Mesothelial cell of epicardium (in vitro differentiated cells): Measurements from ENCODE around the gene IMPDH2. TPM values are rescaled to one million over a fixed set of nuclear protein-coding genes. Genes with fewer than 3 reads are reported as not detected.

Experiments
- DNase-seq, 2 experiments: peaks; one replicate each; pipeline ENCODE4 v3.0.0; 2021; ENCODE audit warnings: low spot score in 2 of 2; ENCODE audit not compliant: unreplicated experiment in 2 of 2
- H3K27ac Mint-ChIP-seq: 2 replicates; pipeline ENCODE4 v1.8.0; 2021; ENCODE audit warnings: mixed read lengths
- H3K27me3 Mint-ChIP-seq: 2 replicates; pipeline ENCODE4 v1.8.0; 2021; ENCODE audit warnings: low read depth, mixed read lengths
- H3K36me3 Mint-ChIP-seq: 2 replicates; pipeline ENCODE4 v1.8.0; 2021; ENCODE audit warnings: mixed read lengths
- H3K4me1 Mint-ChIP-seq: 2 replicates; pipeline ENCODE4 v1.8.0; 2021; ENCODE audit warnings: mixed read lengths
- H3K4me3 Mint-ChIP-seq: 2 replicates; pipeline ENCODE4 v1.8.0; 2021; ENCODE audit warnings: mild to moderate bottlenecking, moderate library complexity, mixed read lengths
- H3K9me3 Mint-ChIP-seq: 2 replicates; pipeline ENCODE4 v1.8.0; 2021; ENCODE audit warnings: mixed read lengths
- total RNA-seq: library from RNA; stranded (reverse); gene quantifications from 3 replicates; pipeline ENCODE4 v1.2.1, GENCODE V29; 2021
- TF ChIP-seq, protein P1 (sequence below): fragments of 200-600 bp; sonication (generic); IDR thresholded peaks from one replicate; pipeline ENCODE4 v1.5.0; 2021; ENCODE audit warnings: antibody characterized with exemption; ENCODE audit not compliant: unreplicated experiment

Gene IMPDH2
- total RNA-seq, 1 donor from 2014 or later, result 207 TPM

DNA sequence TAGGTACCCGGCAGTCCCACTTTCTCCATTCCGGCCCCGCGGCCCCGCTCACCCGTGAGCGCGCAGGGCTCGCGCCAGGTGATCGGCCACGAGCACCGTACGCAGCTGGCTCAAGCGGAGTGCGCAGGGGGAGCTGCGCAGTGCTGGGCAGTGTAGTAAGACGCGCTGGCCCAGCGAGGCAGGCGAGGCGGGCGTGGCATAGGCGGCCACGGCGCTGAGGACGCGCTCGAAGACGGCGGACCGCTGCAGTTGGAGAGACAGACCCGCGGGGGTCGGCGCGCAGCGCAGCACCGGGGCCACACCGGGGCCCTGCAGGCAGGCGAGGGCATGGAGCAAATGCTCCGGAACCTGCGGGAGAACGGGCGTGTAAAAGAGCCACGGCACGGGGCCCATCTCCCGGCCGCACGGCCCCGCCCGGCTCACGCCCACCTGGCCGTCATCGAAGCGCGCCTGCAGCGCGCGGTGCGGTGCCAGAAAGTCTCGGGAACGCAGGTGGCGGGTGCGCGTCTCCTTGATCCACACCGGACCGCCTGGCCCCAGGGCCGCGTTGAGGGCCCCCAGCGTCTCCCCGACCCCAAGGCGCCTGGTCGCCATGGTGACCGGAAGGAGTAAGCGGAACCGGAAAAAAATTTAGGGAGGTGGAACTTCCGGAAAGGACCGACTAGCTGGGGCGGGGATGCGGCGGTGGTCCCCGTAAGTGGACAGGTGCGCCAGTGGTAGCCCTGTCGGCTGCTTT lies 11.1 kb downstream of the IMPDH2 start, which contains the start of gene DALRD3:
DALRD3 (minus strand) TSS at position 610 of the 736 bp plus-strand sequence; CDS start at position 594, 16 bp downstream.
- H3K36me3 Mint-ChIP-seq, result peaks cover 13% of the 10 kb centered on the region

DNA sequence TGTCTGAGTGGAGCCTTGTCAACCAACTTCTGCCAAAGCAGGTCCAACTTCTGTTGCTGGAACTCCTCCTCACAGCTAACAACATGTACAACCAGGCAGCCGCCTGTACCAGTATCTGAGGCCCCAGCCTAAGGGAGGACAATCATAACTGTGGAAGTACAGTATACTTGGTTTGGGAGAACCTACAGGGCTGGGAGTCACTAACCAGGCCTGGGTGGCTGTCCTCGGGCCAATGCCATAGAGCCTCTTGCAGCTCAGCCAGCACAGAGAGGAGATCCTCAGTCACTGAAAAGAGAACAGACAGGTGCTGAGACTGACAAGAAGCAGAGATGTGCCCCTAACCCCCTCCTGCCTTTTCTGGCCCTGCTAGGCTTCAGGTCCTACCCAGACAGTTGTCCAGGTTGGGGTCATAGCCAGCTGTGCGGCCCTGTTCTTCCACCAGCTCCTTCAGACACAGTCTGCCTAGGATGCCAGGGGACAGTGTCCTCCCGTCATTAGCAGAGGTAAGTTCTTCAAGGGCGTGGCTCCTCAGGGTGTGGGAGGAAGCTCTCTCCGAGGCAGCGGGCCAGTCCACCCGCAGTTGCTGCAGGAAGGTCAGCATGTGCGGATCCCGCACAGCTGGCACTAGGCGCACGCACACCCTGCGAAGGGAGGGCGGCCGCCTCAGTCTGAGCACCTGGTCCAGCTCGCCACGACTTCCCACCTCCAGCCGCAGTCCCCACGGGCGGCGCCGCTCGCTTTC lies 11.8 kb downstream of the IMPDH2 start:
- Mint-ChIP-seq H3K4me3 (peak overlapping the region; percentile 94), H3K27ac (peak overlapping the region; percentile 75), H3K27me3 (no peaks in the 10 kb centered on the region), H3K9me3 (no peaks in the 10 kb centered on the region), H3K4me1 (peaks cover 26% of the 10 kb centered on the region), H3K36me3 (peaks cover 11% of the 10 kb centered on the region)
- TF ChIP-seq, protein P1, sequence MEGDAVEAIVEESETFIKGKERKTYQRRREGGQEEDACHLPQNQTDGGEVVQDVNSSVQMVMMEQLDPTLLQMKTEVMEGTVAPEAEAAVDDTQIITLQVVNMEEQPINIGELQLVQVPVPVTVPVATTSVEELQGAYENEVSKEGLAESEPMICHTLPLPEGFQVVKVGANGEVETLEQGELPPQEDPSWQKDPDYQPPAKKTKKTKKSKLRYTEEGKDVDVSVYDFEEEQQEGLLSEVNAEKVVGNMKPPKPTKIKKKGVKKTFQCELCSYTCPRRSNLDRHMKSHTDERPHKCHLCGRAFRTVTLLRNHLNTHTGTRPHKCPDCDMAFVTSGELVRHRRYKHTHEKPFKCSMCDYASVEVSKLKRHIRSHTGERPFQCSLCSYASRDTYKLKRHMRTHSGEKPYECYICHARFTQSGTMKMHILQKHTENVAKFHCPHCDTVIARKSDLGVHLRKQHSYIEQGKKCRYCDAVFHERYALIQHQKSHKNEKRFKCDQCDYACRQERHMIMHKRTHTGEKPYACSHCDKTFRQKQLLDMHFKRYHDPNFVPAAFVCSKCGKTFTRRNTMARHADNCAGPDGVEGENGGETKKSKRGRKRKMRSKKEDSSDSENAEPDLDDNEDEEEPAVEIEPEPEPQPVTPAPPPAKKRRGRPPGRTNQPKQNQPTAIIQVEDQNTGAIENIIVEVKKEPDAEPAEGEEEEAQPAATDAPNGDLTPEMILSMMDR, result no peak
- DNase-seq, result no peak

More for the DNA sequence above, 11.1 kb downstream of the IMPDH2 start, which contains the start of gene DALRD3:
- peak in 1 of 2 experiments; percentile 72 for DNase-seq
- H3K4me1 Mint-ChIP-seq, result peaks cover 33% of the 10 kb centered on the region
- H3K4me3 Mint-ChIP-seq, result peak within 1 kb of the TSS; percentile 94
- no peaks in the 10 kb centered on the region for H3K27me3 Mint-ChIP-seq
- peak within 1 kb of the TSS; percentile 93 for H3K27ac Mint-ChIP-seq
- TF ChIP-seq, protein P1, result no peak
- H3K9me3 Mint-ChIP-seq, result no peaks in the 10 kb centered on the region

DNA sequence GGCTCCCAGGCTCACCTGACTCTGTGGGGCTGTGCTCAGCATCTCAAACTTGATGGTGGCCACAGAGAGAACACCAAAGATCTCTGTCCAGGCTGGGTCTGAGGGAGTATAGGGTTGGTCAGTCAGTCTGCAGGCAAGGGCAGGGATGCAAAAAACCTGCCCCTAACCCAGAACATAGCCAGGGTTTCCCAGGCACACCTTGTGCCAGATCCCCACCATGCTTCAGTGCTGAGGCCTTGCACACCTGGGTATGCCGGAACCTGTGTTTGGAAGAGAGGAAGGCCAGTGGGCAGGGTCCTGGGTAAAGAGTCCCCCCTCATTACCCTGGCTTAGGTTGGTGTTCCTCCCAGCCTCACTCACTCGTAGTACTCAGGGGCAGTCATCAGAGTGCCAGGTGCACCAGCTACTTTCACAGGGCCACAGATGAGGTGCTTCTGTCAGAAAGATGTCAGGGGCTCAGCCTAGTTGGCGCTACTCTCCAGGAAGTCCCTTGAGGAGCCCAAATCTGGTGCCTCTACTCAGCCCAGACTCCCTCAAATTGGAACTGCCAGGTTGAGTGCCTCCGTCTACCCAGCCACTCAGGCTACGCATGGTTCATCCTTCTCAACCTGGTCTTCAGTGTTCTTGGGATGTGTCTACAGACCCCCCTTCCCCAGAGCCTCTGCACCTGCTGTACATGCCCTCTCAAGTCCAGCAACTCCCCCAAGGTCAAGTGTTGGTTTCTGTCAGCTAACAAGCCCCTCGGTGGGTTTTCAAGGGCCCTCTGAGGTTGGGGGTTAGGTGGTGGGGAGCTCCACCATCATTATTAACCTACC lies 12.6 kb downstream of the IMPDH2 start:
- H3K27me3 Mint-ChIP-seq, result no peaks in the 10 kb centered on the region
- peak overlapping the region; percentile 94 for H3K4me3 Mint-ChIP-seq
- no peak overlapping the region for H3K27ac Mint-ChIP-seq
- peaks cover 11% of the 10 kb centered on the region for H3K36me3 Mint-ChIP-seq
- H3K9me3 Mint-ChIP-seq, result no peaks in the 10 kb centered on the region
- peaks cover 24% of the 10 kb centered on the region for H3K4me1 Mint-ChIP-seq
- DNase-seq, result no peak
- TF ChIP-seq, protein P1, result no peak

DNA sequence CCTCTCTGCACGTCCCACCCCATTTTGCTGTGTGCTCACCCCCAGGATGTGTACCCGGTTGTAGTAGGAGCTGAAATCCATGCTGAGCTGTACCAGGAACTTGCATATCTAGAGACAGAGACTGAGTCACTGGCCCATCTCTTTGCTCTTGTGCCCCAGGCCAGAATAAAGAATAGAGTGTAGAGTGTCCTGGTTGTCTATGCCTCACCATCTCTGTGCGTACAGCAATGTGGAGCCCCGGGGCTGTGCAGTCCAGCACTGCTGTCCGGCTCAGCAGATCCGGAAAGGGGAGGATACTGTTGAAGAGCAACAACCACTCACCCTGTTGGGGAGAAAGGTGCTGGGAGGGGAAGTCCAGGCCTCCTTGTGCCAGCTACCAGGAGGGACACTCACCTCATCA lies 13.4 kb downstream of the IMPDH2 start:
- Mint-ChIP-seq H3K27me3 (no peaks in the 10 kb centered on the region), H3K4me1 (peaks cover 22% of the 10 kb centered on the region), H3K4me3 (peak overlapping the region; percentile 94), H3K36me3 (peaks cover 11% of the 10 kb centered on the region), H3K9me3 (no peaks in the 10 kb centered on the region), H3K27ac (peak overlapping the region; percentile 39)
- TF ChIP-seq, protein P1, result no peak
- no peak for DNase-seq

DNA sequence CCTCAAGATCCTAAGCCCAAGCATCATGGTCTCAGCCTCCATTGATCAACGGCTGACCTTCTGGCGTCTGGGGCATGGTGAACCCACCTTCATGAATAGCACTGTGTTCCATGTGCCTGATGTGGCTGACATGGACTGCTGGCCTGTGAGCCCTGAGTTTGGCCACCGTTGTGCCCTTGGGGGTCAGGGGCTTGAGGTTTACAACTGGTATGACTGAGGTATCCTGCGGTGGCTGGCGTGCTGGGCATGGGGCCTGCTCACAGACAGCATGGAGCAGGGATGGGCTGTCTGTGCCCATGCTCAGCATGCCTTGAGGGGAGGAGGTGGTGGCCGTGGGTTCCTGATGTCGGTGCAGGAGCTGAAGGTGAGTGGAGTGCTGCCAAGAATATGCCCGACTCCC lies 14.1 kb downstream of the IMPDH2 start:
- H3K4me3 Mint-ChIP-seq, result no peak overlapping the region
- no peak for DNase-seq
- peaks cover 16% of the 10 kb centered on the region for H3K4me1 Mint-ChIP-seq
- TF ChIP-seq, protein P1, result no peak
- no peaks in the 10 kb centered on the region for H3K27me3 Mint-ChIP-seq
- H3K27ac Mint-ChIP-seq, result no peak overlapping the region
- peaks cover 11% of the 10 kb centered on the region for H3K36me3 Mint-ChIP-seq
- H3K9me3 Mint-ChIP-seq, result no peaks in the 10 kb centered on the region
